HG03354 (cell line): Measurements from ENCODE around the gene ZNF10.

Experiments used
- ATAC-seq: cut with Tn5 transposase; IDR thresholded peaks from one replicate; pipeline ENCODE4 v1.9.1; 2021; ENCODE audit warnings: mild to moderate bottlenecking; ENCODE audit not compliant: unreplicated experiment, poor library complexity, severe bottlenecking

The ZNF10 gene

DNA sequence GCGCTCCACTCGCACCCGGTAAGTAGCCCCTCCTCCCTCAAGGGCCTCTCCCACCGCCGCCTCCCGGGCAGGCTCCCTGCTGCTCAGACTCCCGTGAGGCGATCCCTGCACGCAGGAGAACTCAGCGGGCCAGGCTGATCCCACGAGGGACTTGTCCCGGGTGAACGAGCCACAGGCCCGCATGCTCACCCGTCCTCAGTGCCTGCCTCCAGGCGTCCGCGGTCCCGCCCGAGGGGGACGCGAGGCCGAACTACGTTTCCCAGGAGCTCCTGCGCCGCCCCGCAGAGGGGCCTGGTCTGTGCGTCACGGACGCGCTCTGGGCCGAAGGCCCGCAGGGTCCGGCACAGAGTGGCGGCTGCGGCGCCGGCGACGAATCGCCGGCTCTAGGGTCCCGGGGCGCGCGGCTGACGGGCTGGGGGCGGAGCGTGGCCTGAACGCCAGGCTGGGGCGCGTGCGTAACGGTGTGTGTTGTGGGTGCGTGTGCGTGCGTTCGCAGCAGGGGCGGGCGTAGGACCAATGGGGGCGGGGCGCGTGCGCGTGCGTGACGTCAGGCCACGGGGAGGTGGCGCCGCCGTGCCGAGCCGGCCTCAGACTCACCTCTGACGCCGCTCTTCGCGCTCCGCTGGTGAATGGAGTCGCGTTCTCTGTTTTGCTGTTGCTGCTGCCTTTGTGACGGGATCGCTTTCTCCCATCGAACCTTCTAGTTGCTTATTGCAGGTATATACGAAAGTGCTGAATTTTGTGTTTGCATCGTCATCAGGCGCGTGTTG lies at the start of gene ZNF10, which contains the start of gene ZNF891:
TSS of gene ZNF10 (plus strand) at position 590 of the 770 bp plus-strand sequence. CDS start 13,866 bp downstream, outside the sequence.
TSS of gene ZNF891 (minus strand) at position 237 of the 770 bp plus-strand sequence. CDS start 8,356 bp downstream, outside the sequence.
- ATAC-seq: peak; percentile 94

DNA sequence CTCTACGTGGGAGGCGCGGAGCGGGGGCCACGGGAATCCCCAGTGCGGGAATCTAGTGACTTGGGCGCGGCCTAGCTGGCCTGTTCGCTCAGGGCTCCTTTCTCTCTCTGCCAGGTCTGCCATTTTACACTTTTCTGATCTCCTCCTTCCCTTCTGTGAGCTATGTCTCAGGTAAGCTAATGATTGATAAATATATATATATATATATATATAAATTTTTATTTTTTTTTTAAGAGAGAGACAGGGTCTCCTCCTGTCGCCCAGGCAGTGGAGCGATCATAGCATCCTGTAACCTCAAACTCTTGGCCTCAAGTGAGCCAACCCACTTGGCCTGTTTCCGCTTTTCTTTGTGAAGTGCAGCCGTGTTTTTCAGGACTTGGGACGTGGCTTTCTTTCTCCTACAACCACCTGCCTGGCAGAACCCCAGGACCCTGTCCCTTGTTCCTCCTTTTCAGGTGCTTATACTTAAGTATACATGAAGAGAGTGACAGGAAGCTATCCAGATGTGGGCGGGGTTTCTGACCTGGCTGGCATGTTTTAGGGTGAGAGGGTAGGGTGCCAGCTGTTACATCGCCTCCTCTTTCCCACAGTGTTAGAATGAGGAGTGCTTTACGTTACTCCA lies 49.2 kb upstream of the ZNF10 start:
- ATAC-seq: no peak

- ATAC-seq: no peak
These were observed 47.1 kb upstream of the ZNF10 start for GRCh38 chr12:133083345-133083744.

DNA sequence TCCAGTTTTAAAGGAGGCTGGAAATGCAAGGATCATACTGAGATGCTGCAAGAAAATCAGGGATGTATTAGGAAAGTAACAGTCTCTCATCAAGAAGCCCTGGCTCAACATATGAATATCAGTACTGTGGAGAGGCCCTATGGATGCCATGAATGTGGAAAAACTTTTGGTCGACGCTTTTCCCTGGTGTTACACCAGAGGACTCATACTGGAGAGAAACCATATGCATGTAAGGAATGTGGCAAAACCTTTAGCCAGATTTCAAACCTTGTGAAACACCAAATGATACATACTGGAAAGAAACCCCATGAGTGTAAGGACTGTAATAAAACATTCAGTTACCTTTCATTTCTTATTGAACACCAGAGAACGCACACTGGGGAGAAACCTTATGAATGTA lies 24.8 kb upstream of the ZNF10 start:
- no peak for ATAC-seq

DNA sequence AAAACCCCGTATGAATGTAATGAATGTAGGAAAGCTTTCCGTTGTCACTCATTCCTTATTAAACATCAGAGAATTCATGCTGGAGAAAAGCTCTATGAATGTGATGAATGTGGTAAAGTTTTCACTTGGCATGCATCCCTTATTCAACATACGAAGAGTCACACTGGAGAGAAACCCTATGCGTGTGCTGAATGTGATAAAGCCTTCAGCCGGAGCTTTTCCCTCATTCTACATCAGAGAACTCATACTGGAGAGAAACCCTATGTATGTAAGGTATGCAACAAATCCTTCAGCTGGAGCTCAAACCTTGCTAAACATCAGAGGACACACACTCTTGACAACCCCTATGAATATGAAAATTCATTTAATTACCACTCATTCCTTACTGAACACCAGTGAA lies 24.2 kb upstream of the ZNF10 start:
- ATAC-seq: no peak

DNA sequence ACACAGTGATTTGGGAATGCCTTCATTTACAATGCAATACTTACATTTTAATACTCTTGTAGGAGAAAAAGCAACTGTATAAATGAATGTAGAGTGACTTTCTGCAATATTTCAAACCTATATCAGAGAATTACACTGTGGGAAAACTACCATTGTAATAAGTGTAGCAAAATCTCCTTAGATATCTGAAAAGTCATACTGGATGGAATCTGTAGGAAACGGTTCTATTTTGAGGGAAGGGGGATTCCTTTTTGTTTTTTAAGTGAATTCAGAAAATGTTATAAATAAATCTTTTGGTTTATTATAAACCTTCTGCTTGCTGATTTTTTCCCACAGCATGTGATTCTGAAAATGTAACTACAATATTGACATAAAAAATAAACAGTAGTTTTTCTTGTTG lies 23.3 kb upstream of the ZNF10 start:
- no peak for ATAC-seq

- no peak for ATAC-seq
These were observed 22.3 kb upstream of the ZNF10 start for GRCh38 chr12:133108150-133108549.

DNA sequence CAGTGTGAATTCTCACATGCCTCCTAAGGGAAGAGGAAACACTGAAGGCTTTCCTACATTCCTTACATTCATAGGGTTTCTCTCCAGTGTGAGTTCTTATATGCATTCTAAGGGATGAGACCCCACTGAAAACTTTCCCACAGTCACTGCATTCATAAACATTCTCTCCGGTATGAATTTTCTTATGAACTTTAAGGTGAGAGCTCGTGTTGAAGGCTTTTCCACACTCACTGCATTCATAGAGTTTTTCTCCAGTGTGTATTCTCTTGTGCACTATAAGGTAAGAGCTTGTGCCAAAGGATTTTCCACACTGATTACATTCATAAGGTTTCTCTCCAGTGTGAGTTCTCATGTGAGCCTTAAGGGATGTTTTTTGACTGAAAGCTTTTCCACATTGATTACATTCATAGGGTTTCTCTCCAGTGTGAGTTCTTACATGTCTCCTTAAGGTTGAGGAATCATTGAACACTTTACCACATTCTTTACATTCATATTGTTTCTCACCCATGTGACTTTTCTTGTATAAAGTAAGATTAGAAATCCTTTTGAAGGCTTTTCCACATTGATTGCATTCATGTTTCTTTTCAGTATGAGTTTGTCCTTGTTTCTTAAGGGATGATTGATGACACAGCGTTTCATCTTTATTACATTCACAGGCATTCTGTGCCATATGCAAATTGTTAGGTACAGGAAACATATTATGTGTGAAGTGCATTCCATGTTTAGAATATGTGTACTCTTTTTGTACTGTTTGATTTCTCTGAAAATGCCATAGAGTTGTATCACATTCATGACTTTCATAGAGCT lies 9.8 kb upstream of the ZNF10 start:
- ATAC-seq: no peak

DNA sequence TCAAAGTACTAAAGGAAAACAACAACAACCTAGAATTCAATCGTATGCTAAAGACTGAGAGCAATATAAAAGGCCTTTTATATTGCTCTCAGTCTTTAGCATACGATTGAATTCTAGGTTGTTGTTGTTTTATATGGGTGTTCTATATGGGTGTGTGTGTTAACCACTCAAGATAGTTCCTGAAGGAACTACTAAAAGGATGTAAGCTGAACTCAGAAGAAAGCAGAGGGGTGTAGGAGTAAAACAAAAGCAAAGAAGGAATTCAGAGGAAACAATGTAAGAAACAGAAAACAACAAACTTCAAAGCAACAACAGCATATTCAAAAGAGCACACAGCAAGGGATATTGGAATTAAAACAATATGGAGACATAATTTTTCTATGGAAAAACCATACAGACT lies 5.8 kb upstream of the ZNF10 start:
- ATAC-seq: no peak

DNA sequence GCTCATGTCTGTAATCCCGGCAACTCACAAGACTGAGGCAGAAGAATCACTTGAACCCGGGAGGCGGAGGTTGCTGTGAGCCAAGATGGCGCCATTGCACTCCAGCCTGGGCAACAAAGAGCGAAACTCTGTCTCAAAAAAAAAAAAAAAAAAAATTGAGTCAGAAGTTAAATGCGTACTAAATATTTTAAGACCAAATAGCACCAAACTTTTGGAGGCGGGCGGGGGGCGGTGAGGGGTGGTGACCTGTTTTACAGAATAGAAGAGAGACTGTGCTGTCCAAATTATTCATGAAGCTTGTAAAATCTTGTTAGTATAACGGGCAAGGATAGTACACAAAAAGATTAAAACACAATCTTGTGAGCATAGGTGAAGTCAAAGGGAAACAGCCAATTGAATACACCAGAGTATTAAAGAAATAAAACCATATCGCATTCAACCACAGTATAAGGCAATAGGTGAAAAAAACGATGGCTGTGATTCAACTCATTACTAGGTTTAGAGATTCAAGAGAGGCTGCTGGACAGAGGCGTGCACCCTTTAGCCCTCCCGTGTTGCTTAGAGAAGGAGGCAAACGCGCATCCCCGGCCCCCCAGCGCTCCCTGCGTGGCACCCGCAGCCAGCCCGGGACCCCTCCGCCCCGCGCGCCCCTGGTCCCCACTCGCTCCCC lies 924 bp upstream of the ZNF10 start:
- no peak for ATAC-seq

GRCh38 chr12:133130808-133131128 lies 341 bp downstream of the ZNF10 start:
- ATAC-seq: peak; percentile 5

DNA sequence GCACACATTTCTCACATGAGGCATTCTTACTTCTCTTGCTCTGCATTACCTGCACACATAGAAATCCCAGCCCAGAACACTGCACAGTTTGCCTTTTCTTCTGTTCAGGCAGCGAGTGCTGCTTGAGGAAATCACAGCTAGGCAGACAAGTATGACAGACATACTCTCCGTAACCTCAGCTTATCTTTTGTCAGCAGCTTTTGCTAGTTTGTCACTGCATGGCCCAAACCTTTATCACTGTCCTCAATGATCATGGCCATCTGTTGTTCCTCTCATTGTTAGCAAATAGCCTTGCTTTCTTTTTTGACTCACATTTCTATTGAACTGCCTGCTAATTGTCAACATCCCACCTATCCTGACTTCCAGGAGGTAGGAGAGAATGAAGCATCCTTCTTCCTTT lies 5.3 kb downstream of the ZNF10 start:
- ATAC-seq: no peak

DNA sequence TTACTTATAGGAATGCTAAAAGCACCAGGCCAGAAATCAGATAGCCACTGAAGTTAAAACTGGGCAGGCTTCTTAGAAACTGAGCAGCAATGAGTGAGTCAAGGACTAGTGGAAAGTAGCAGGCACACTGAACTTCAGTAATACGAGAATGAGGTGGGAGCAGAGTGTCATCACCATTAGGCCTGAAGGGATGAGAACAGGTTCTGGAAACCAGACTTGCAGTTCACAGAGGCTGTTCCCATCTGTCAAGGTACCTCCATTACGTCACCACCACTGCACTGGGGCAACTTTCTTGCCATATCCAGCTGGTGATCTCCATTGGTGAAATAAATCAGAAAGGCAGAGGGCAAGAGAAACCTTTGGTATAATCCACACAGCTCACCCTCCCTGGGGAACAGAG lies 15.6 kb downstream of the ZNF10 start:
- ATAC-seq: no peak

DNA sequence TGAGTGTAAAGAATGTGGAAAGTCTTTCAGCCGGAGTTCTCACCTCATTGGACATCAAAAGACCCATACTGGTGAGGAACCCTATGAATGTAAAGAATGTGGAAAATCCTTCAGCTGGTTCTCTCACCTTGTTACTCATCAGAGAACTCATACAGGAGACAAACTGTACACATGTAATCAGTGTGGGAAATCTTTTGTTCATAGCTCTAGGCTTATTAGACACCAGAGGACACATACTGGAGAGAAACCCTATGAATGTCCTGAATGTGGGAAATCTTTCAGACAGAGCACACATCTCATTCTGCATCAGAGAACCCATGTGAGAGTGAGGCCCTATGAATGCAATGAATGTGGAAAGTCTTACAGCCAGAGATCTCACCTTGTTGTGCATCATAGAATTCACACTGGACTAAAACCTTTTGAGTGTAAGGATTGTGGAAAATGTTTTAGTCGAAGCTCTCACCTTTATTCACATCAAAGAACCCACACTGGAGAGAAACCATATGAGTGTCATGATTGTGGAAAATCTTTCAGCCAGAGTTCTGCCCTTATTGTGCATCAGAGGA lies 25.8 kb downstream of the ZNF10 start:
- no peak for ATAC-seq

DNA sequence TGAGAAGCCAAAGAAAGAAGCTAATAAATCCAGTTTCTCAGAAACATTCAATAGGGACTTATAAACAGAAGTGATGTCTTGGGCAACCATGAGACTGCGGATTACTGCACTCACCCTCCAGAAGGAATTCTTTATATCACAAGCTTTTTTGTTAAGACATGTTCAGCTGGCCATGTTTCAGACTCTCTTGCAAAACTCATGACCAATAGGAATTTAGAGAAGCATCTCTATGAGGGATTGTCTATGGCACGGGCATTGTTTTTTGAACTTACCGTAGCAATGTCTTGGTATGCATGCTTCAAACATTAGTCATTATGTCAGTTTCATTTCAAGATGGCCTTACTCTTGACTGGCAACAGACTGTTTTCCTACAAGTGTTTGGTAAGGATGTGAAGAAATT lies 35.3 kb downstream of the ZNF10 start:
- no peak for ATAC-seq

GRCh38 chr12:133172491-133172890 lies 42.1 kb downstream of the ZNF10 start:
- ATAC-seq: no peak

- ATAC-seq: no peak
These were observed 44.5 kb downstream of the ZNF10 start for GRCh38 chr12:133174901-133175300.

- no peak for ATAC-seq
These were observed 50.2 kb downstream of the ZNF10 start for GRCh38 chr12:133180669-133181068.

- peak; percentile 97 for ATAC-seq
These were observed 51.0 kb downstream of the ZNF10 start, which contains the start of gene ZNF268 for GRCh38 chr12:133181238-133181959. Gene ZNF268, plus strand, starts transcription at chr12:133181495. Its CDS starts 503 bp downstream, at chr12:133181998.
